OCI-LY1 (cell line): Measurements from ENCODE around the gene ESPN.

Experiments
- H2AFZ ChIP-seq: fragments of 200-600 bp; sonication (generic), shearing (Covaris generic); 2 replicates; pipeline ENCODE4 v1.6.0; 2014; ENCODE audit warnings: antibody characterized with exemption, mild to moderate bottlenecking, low read length
- H3F3A ChIP-seq: fragments of 200-600 bp; sonication (generic), shearing (Covaris generic); 2 replicates; pipeline ENCODE4 v1.6.0; 2014; ENCODE audit warnings: mild to moderate bottlenecking, antibody characterized with exemption, low read length, moderate library complexity; ENCODE audit not compliant: insufficient read depth
- H3K27ac ChIP-seq: fragments of 200-600 bp; sonication (generic); 2 replicates; pipeline ENCODE4 v1.5.1; 2014; ENCODE audit warnings: low read length, mixed run types, mild to moderate bottlenecking, low read depth; ENCODE audit not compliant: poor library complexity, severe bottlenecking
- H3K27me3 ChIP-seq: fragments of 200-600 bp; sonication (generic); 2 replicates; pipeline ENCODE4 v1.6.0; 2014; ENCODE audit warnings: antibody characterized with exemption, mild to moderate bottlenecking, low read length, moderate library complexity; ENCODE audit not compliant: insufficient read depth
- H3K36me3 ChIP-seq: fragments of 200-600 bp; sonication (generic); 2 replicates; pipeline ENCODE4 v1.6.1; 2014; ENCODE audit warnings: mild to moderate bottlenecking, antibody characterized with exemption, low read length, moderate library complexity, mixed read lengths; ENCODE audit not compliant: insufficient read depth
- H3K4me1 ChIP-seq: fragments of 200-600 bp; sonication (generic); 2 replicates; pipeline ENCODE4 v1.5.1; 2014; ENCODE audit warnings: mild to moderate bottlenecking, low read length, moderate library complexity; ENCODE audit not compliant: insufficient read depth, severe bottlenecking
- H3K4me2 ChIP-seq: fragments of 200-600 bp; sonication (generic), shearing (Covaris generic); 2 replicates; pipeline ENCODE4 v1.6.1; 2014; ENCODE audit warnings: low read length
- H3K4me3 ChIP-seq: fragments of 200-600 bp; sonication (generic); 2 replicates; pipeline ENCODE4 v1.5.1; 2014; ENCODE audit warnings: low read length, low read depth, mild to moderate bottlenecking, mixed read lengths; ENCODE audit not compliant: poor library complexity, severe bottlenecking
- H3K79me2 ChIP-seq: fragments of 200-600 bp; shearing (Covaris generic); 2 replicates; pipeline ENCODE4 v1.6.1; 2016; ENCODE audit warnings: mixed run types, low read length, mixed read lengths; ENCODE audit not compliant: insufficient read depth
- H3K9ac ChIP-seq: fragments of 200-600 bp; sonication (generic), shearing (Covaris generic); 2 replicates; pipeline ENCODE4 v1.6.1; 2014; ENCODE audit warnings: mild to moderate bottlenecking, low read length, mixed read lengths
- H3K9me2 ChIP-seq: fragments of 200-600 bp; sonication (generic), shearing (Covaris generic); 2 replicates; pipeline ENCODE4 v1.6.1; 2014; ENCODE audit warnings: low read depth, mild to moderate bottlenecking, low read length, mixed read lengths
- H3K9me3 ChIP-seq: fragments of 200-600 bp; shearing (Covaris generic); 2 replicates; pipeline ENCODE4 v1.6.1; 2014; ENCODE audit warnings: low read length, mixed read lengths
- H4K20me1 ChIP-seq: fragments of 200-600 bp; sonication (generic), shearing (Covaris generic); 2 replicates; pipeline ENCODE4 v1.6.0; 2016; ENCODE audit warnings: mild to moderate bottlenecking, low read length; ENCODE audit not compliant: insufficient read depth
- EZH2 ChIP-seq: fragments of 200-600 bp; sonication (generic), shearing (Covaris generic); IDR thresholded peaks from 2 replicates; pipeline ENCODE4 v1.8.0; 2017; ENCODE audit warnings: borderline replicate concordance, mixed run types, mild to moderate bottlenecking, antibody characterized with exemption, low read length, moderate library complexity, mixed read lengths
- TF ChIP-seq, protein P1 (sequence below): fragments of 200-600 bp; sonication (generic), shearing (Covaris generic); IDR thresholded peaks from 2 replicates; pipeline ENCODE4 v1.5.1; 2017; ENCODE audit warnings: mild to moderate bottlenecking, antibody characterized with exemption, low read length, moderate library complexity, mixed read lengths

The ESPN gene

DNA sequence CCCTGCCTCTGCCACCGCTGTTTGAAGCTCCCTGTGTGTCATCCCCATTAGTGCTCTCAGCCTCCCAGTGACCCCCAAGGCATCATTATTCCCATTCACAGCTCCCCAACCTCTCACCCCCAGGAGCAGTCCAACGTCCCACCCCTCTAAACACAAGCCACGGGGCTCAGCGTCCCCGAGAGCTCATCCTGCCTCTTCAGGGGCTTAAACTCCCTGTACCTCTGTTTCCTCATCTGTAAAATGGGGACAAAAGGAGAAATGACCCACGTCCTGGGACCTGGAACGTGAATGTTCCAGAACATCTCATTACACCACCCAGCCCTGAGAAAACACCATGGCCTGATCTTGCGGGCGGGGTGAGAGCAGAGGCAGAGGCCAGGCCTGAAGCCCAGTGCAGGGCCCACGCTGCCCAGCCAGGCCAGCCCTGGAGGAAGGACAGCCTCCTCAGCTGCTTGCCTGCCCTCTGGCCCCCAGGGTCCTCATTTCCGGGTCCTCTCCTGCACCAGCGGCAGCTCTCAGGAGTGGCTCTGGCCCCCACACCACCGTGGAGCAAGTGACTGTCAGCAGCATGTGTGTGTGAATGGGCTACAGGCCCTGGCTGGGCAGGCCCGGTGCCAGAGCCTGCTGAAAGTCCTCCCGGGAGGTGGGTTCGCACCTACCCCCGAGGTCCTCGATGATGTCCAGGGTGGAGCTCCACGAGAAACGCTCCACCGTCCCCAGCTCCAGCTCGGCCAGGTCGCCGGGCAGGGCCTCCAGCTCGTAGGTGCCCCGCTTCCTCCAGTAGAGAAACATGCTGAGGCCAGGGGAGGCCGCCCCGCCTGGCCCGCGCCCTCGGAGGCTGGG, 81.0 kb downstream of the ESPN start:
- TF ChIP-seq, protein P1, sequence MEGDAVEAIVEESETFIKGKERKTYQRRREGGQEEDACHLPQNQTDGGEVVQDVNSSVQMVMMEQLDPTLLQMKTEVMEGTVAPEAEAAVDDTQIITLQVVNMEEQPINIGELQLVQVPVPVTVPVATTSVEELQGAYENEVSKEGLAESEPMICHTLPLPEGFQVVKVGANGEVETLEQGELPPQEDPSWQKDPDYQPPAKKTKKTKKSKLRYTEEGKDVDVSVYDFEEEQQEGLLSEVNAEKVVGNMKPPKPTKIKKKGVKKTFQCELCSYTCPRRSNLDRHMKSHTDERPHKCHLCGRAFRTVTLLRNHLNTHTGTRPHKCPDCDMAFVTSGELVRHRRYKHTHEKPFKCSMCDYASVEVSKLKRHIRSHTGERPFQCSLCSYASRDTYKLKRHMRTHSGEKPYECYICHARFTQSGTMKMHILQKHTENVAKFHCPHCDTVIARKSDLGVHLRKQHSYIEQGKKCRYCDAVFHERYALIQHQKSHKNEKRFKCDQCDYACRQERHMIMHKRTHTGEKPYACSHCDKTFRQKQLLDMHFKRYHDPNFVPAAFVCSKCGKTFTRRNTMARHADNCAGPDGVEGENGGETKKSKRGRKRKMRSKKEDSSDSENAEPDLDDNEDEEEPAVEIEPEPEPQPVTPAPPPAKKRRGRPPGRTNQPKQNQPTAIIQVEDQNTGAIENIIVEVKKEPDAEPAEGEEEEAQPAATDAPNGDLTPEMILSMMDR: no peak
- peaks cover 2% of the 10 kb centered on the region; the same call in 1 of the 2 replicates for H3K27me3 ChIP-seq
- H3K4me3 ChIP-seq: no peak overlapping the region
- H3K36me3 ChIP-seq: no peaks in the 10 kb centered on the region
- no peaks in the 10 kb centered on the region for H3K79me2 ChIP-seq
- no peak overlapping the region for H2AFZ ChIP-seq
- no peak overlapping the region for H3K4me2 ChIP-seq
- no peak overlapping the region for H3K9ac ChIP-seq
- H3K4me1 ChIP-seq: no peaks in the 10 kb centered on the region
- no peaks in the 10 kb centered on the region for H4K20me1 ChIP-seq
- H3F3A ChIP-seq: no peaks in the 10 kb centered on the region
- no peak overlapping the region for H3K27ac ChIP-seq
- no peaks in the 10 kb centered on the region for H3K9me3 ChIP-seq
- H3K9me2 ChIP-seq: no peaks in the 10 kb centered on the region

DNA sequence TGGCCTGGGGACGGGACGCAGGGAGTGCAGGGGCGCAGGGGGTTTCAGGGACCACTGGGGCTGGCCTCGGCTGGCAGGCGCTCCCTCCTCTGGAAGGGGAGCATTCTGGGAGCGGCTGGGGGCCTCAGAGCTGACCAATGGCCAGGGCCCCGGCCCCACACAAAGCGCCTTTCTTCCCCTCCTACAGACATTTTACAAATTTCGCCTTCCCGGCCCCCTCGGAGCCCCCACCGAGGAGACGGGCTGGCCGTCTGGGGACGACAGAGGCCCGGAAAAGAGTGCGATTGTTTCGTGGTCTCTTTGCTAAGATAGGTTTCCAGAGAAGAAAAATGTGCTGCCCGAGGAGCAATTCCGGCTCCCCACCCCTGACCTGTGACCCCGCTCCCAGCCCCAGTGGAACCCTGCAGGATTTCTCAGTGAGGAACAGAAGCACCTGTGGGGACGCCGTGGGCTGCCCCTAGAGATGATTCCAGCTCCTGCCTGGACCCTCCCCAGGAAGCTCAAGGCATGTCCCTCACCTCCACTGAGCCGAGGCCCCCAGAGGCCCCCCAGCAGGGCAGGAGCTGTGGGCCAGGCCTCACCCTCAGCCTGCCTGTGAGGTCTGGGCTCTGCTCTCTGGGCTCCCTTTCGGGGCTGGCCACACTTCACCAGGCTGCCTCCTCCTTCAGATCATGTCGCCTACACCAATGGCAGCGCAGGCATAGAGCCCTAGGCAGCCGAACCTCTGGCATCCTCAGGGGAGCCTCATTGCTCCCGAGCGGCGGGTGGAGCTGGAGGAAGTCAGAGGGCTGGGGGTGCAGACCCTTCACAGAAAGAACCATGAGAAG, 81.8 kb downstream of the ESPN start:
- Histone ChIP-seq H4K20me1 (no peaks in the 10 kb centered on the region), H3K9me2 (no peaks in the 10 kb centered on the region), H3K4me1 (no peaks in the 10 kb centered on the region), H3K9me3 (no peaks in the 10 kb centered on the region), H3K36me3 (no peaks in the 10 kb centered on the region), H3K4me3 (no peak overlapping the region), H3F3A (no peaks in the 10 kb centered on the region), H3K9ac (no peak overlapping the region), H3K27ac (no peak overlapping the region), H3K27me3 (no peaks in the 10 kb centered on the region; the same call in 1 of the 2 replicates), H2AFZ (no peak overlapping the region), H3K79me2 (no peaks in the 10 kb centered on the region), H3K4me2 (no peak overlapping the region)
- TF ChIP-seq, protein P1: no peak
- no peak for TF ChIP-seq EZH2

DNA sequence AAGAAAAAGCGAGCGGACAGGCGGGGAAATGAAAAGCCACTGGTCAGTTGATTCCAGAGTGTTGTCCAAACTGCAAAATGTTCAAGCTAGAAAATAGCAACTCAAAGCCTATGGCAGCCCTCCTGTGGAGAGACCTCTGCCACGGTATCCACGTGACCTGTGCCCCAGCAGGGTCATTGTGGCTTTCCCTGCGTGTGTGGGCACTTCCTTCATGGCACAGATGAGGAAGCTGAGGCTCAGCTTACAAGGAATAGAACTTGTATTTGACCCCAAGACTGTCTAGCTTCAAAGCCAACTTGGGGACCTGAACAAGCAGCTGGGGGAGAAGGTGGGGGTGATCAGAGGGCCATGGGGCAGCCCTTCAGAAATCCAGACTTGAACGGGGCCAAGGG, 82.5 kb downstream of the ESPN start:
- Histone ChIP-seq H3K36me3 (no peaks in the 10 kb centered on the region), H3F3A (no peaks in the 10 kb centered on the region), H3K4me1 (no peaks in the 10 kb centered on the region), H2AFZ (no peak overlapping the region), H3K27me3 (no peaks in the 10 kb centered on the region; the same call in 1 of the 2 replicates), H3K79me2 (no peaks in the 10 kb centered on the region), H3K9me2 (no peaks in the 10 kb centered on the region), H3K9ac (no peak overlapping the region), H3K4me3 (no peak overlapping the region), H4K20me1 (no peaks in the 10 kb centered on the region), H3K27ac (no peak overlapping the region), H3K9me3 (no peaks in the 10 kb centered on the region), H3K4me2 (no peak overlapping the region)
- TF ChIP-seq EZH2: no peak
- TF ChIP-seq, protein P1: no peak
